Neural cell (in vitro differentiated cells): ENCODE measurements around the gene MFAP2. TPM values are rescaled to one million over a fixed set of nuclear protein-coding genes. Genes with fewer than 3 reads are reported as not detected.

Experiments
- H2AFZ ChIP-seq: fragments of 200-600, 300-800 bp; sonication (generic), shearing (Covaris generic); 2 replicates; pipeline ENCODE4 v1.6.0; 2014; ENCODE audit warnings: low read depth, mild to moderate bottlenecking, antibody characterized with exemption, low read length, moderate library complexity
- H3F3A ChIP-seq: fragments of 200-600 bp; shearing (Covaris generic); 2 replicates; pipeline ENCODE4 v1.6.1; 2016; ENCODE audit warnings: mild to moderate bottlenecking, moderate library complexity, mixed read lengths, antibody characterized with exemption, low read length; ENCODE audit not compliant: insufficient read depth, poor library complexity, severe bottlenecking
- H3K27ac ChIP-seq: fragments of 200-600, 300-800 bp; sonication (generic), shearing (Covaris generic); 2 replicates; pipeline ENCODE4 v1.5.1; 2014; ENCODE audit warnings: mild to moderate bottlenecking, low read length, moderate library complexity
- H3K27me3 ChIP-seq: fragments of 300-800, 200-600 bp; sonication (generic), shearing (Covaris generic); 2 replicates; pipeline ENCODE4 v1.6.0; 2014; ENCODE audit warnings: mild to moderate bottlenecking, low read depth, low read length, moderate library complexity; ENCODE audit not compliant: insufficient read depth
- H3K36me3 ChIP-seq: fragments of 300-800, 200-600 bp; sonication (generic), shearing (Covaris generic); 2 replicates; pipeline ENCODE4 v1.5.1; 2014; ENCODE audit warnings: mild to moderate bottlenecking, antibody characterized with exemption, low read length, moderate library complexity; ENCODE audit not compliant: insufficient read depth
- H3K4me2 ChIP-seq: fragments of 300-800, 200-600 bp; sonication (generic), shearing (Covaris generic); 2 replicates; pipeline ENCODE4 v1.6.0; 2014; ENCODE audit warnings: mild to moderate bottlenecking, low read length
- H3K4me3 ChIP-seq: fragments of 300-800, 200-600 bp; sonication (generic), shearing (Covaris generic); 2 replicates; pipeline ENCODE4 v1.5.1; 2014; ENCODE audit warnings: mild to moderate bottlenecking, low read length, moderate library complexity
- H3K79me2 ChIP-seq: fragments of 200-600 bp; shearing (Covaris generic); replicated peaks from 2 replicates; pipeline ENCODE4 v1.6.0; 2014; ENCODE audit warnings: mild to moderate bottlenecking, low read length, moderate library complexity; ENCODE audit not compliant: insufficient read depth
- H3K9ac ChIP-seq: fragments of 300-800, 200-600 bp; sonication (generic), shearing (Covaris generic); 2 replicates; pipeline ENCODE4 v1.6.1; 2016; ENCODE audit warnings: mild to moderate bottlenecking, low read length, mixed read lengths
- H3K9me2 ChIP-seq: fragments of 200-600 bp; shearing (Covaris generic); 2 replicates; pipeline ENCODE4 v1.6.1; 2016; ENCODE audit warnings: mild to moderate bottlenecking, low read length, mixed read lengths; ENCODE audit not compliant: insufficient read depth
- H3K9me3 ChIP-seq: fragments of 200-600, 300-800 bp; sonication (generic), shearing (Covaris generic); 2 replicates; pipeline ENCODE4 v1.6.1; 2016; ENCODE audit warnings: mild to moderate bottlenecking, mixed run types, low read length, moderate library complexity, mixed read lengths
- H4K20me1 ChIP-seq: fragments of 200-600 bp; shearing (Covaris generic); 2 replicates; pipeline ENCODE4 v1.6.1; 2016; ENCODE audit warnings: mild to moderate bottlenecking, mixed run types; ENCODE audit not compliant: insufficient read depth
- CTCF ChIP-seq: fragments of 450-650 bp; IDR thresholded peaks from 2 replicates; pipeline ENCODE4 v1.5.1; 2014; ENCODE audit warnings: antibody characterized with exemption, mild to moderate bottlenecking, moderate library complexity; ENCODE audit not compliant: poor library complexity, severe bottlenecking
- EP300 ChIP-seq: fragments of 450-650 bp; conservative IDR thresholded peaks from 2 replicates; pipeline ENCODE4 v1.6.1; 2014; ENCODE audit warnings: antibody characterized with exemption, mild to moderate bottlenecking, moderate library complexity; ENCODE audit not compliant: poor library complexity, severe bottlenecking
- EZH2 ChIP-seq: fragments of 200-600, 300-800 bp; shearing (Covaris generic), sonication (generic); IDR thresholded peaks from 2 replicates; pipeline ENCODE4 v1.6.1; 2014; ENCODE audit warnings: antibody characterized with exemption, low read length, borderline replicate concordance, mild to moderate bottlenecking; ENCODE audit not compliant: insufficient read depth, poor library complexity, severe bottlenecking
- MXI1 ChIP-seq: fragments of 450-650 bp; conservative IDR thresholded peaks from 2 replicates; pipeline ENCODE4 v1.6.1; 2014; ENCODE audit warnings: antibody characterized with exemption, mild to moderate bottlenecking; ENCODE audit not compliant: poor library complexity, severe bottlenecking
- POLR2AphosphoS5 ChIP-seq: IDR thresholded peaks from 2 replicates; pipeline ENCODE4 v1.6.1; 2012
- RAD21 ChIP-seq: fragments of 450-650 bp; conservative IDR thresholded peaks from 2 replicates; pipeline ENCODE4 v1.6.1; 2014; ENCODE audit warnings: antibody characterized with exemption, mild to moderate bottlenecking, moderate library complexity
- SMC3 ChIP-seq: fragments of 450-650 bp; conservative IDR thresholded peaks from 2 replicates; pipeline ENCODE4 v1.6.1; 2014; ENCODE audit warnings: antibody characterized with exemption, mild to moderate bottlenecking, moderate library complexity; ENCODE audit not compliant: poor library complexity
- TAF1 ChIP-seq: IDR thresholded peaks from 2 replicates; pipeline ENCODE4 v1.6.1; 2012; ENCODE audit warnings: low read depth
- polyA plus RNA-seq: library from polyadenylated mRNA; depleted of rRNA; stranded (reverse); fragments of >200 nt; gene quantifications from 2 replicates; pipeline ENCODE4 v1.2.3, GENCODE V29; 2014
- TF ChIP-seq, protein P1 (sequence below): IDR thresholded peaks from 2 replicates; pipeline ENCODE4 v1.6.1; 2012; ENCODE audit warnings: borderline replicate concordance

Gene MFAP2
- polyA plus RNA-seq, 1 donor from 2014 or later, result 68.4 TPM

- TF ChIP-seq MXI1 (no peak), EP300 (no peak), CTCF (no peak), SMC3 (no peak), POLR2AphosphoS5 (no peak), RAD21 (no peak), EZH2 (no peak), TAF1 (no peak)
- TF ChIP-seq, protein P1, sequence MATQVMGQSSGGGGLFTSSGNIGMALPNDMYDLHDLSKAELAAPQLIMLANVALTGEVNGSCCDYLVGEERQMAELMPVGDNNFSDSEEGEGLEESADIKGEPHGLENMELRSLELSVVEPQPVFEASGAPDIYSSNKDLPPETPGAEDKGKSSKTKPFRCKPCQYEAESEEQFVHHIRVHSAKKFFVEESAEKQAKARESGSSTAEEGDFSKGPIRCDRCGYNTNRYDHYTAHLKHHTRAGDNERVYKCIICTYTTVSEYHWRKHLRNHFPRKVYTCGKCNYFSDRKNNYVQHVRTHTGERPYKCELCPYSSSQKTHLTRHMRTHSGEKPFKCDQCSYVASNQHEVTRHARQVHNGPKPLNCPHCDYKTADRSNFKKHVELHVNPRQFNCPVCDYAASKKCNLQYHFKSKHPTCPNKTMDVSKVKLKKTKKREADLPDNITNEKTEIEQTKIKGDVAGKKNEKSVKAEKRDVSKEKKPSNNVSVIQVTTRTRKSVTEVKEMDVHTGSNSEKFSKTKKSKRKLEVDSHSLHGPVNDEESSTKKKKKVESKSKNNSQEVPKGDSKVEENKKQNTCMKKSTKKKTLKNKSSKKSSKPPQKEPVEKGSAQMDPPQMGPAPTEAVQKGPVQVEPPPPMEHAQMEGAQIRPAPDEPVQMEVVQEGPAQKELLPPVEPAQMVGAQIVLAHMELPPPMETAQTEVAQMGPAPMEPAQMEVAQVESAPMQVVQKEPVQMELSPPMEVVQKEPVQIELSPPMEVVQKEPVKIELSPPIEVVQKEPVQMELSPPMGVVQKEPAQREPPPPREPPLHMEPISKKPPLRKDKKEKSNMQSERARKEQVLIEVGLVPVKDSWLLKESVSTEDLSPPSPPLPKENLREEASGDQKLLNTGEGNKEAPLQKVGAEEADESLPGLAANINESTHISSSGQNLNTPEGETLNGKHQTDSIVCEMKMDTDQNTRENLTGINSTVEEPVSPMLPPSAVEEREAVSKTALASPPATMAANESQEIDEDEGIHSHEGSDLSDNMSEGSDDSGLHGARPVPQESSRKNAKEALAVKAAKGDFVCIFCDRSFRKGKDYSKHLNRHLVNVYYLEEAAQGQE, result no peak
- peaks cover 16% of the 10 kb centered on the region for H3K36me3 ChIP-seq
Measured at GRCh38 chr1:17028662-17029188, 48.3 kb upstream of the MFAP2 start.

DNA sequence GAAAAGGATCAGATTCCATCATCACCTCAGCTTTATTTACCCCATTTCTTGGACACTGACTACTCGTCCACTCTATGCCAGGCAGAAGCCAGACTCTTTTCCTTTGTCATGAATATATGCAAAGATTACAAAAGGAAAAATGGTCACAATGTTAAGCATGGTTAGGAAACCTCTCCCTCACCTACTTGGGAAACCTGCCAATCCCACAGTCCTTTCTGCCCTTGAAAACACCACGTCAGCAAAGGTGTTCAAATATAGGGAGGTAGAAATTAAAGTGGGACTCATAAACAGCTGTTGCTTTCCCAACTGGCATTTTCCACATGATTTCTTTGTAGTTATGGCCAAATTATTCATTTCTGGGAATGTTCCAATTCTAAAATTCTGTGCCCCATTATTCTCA lies 47.5 kb upstream of the MFAP2 start:
- H3K36me3 ChIP-seq, result peaks cover 19% of the 10 kb centered on the region
- H3K9me3 ChIP-seq, result no peaks in the 10 kb centered on the region
- H3K27me3 ChIP-seq, result no peaks in the 10 kb centered on the region
- H3K79me2 ChIP-seq, result no peaks in the 10 kb centered on the region
- no peak overlapping the region for H3K4me2 ChIP-seq
- H4K20me1 ChIP-seq, result no peaks in the 10 kb centered on the region
- H2AFZ ChIP-seq, result no peak overlapping the region
- H3K9ac ChIP-seq, result no peak overlapping the region
- H3F3A ChIP-seq, result no peaks in the 10 kb centered on the region
- no peaks in the 10 kb centered on the region for H3K9me2 ChIP-seq
- H3K27ac ChIP-seq, result no peak overlapping the region
- no peak for TF ChIP-seq CTCF
- no peak for TF ChIP-seq POLR2AphosphoS5
- TF ChIP-seq TAF1, result no peak
- TF ChIP-seq EP300, result no peak
- TF ChIP-seq, protein P1, result no peak
- TF ChIP-seq EZH2, result no peak
- no peak for TF ChIP-seq RAD21
- no peak for TF ChIP-seq MXI1
- no peak for TF ChIP-seq SMC3
- H3K4me3 ChIP-seq, result no peak overlapping the region

More at GRCh38 chr1:17028662-17029188, 48.3 kb upstream of the MFAP2 start:
- Histone ChIP-seq H3K9me3 (no peaks in the 10 kb centered on the region), H3K79me2 (no peaks in the 10 kb centered on the region), H4K20me1 (no peaks in the 10 kb centered on the region), H3K27me3 (no peaks in the 10 kb centered on the region), H3K4me3 (no peak overlapping the region), H2AFZ (no peak overlapping the region), H3K4me2 (no peak overlapping the region), H3F3A (no peaks in the 10 kb centered on the region), H3K9me2 (no peaks in the 10 kb centered on the region), H3K9ac (no peak overlapping the region), H3K27ac (no peak overlapping the region)
